Measurements from ENCODE around the gene CLDN5.

GRCh38 chr22:19494676-19495173 lies 29.5 kb downstream of the CLDN5 start:
- TF ChIP-seq CTCF (IDR thresholded peaks at IDR 0.05; ENCODE audit: low read length) (no peak), EZH2phosphoT487 (IDR thresholded peaks at IDR 0.05; ENCODE audit: low read length) (no peak), EZH2 (optimal IDR thresholded peaks at IDR 0.05; ENCODE audit: low read depth, low read length) (no peak)
